Keratinocyte (primary cell): Measurements from ENCODE around the gene RBM8A. TPM values are rescaled to one million over a fixed set of nuclear protein-coding genes. Genes with fewer than 3 reads are reported as not detected.

Experiments
- DNase-seq: peaks from one replicate; pipeline ENCODE4 v3.0.0-alpha.2; 2011; ENCODE audit warnings: low read depth, missing footprints, low spot score
- FAIRE-seq: peaks from 2 replicates; lab custom pipeline; 2011; peaks lifted over from hg19 to GRCh38; lab: Jason Lieb, UNC
- H2AFZ ChIP-seq: 2 replicates; pipeline ENCODE4 v1.6.0; 2012; ENCODE audit warnings: low read length, control low read depth, inconsistent platforms; ENCODE audit not compliant: control insufficient read depth
- H3K27ac ChIP-seq: 2 replicates; pipeline ENCODE4 v1.5.1; 2011; ENCODE audit warnings: low read length; ENCODE audit not compliant: control insufficient read depth, insufficient read depth
- H3K27me3 ChIP-seq: 3 replicates; pipeline ENCODE4 v1.6.0; 2011; ENCODE audit warnings: low read length; ENCODE audit not compliant: control insufficient read depth, insufficient read depth; ENCODE audit errors: extremely low read depth
- H3K36me3 ChIP-seq, 2 experiments: 2 replicates in 1 of 2; 3 replicates in 1 of 2; pipeline ENCODE4 v1.5.1; 2011; ENCODE audit warnings: low read length in 2 of 2, mild to moderate bottlenecking in 1 of 2; ENCODE audit not compliant: control insufficient read depth in 2 of 2, insufficient read depth in 2 of 2; ENCODE audit errors: extremely low read depth in 1 of 2
- H3K4me1 ChIP-seq: 3 replicates; pipeline ENCODE4 v1.5.1; 2011; ENCODE audit warnings: low read length; ENCODE audit not compliant: control insufficient read depth, insufficient read depth; ENCODE audit errors: extremely low read depth
- H3K4me2 ChIP-seq: 3 replicates; pipeline ENCODE4 v1.6.0; 2011; ENCODE audit warnings: low read depth, low read length; ENCODE audit not compliant: control insufficient read depth, insufficient read depth; ENCODE audit errors: extremely low read depth
- H3K4me3 ChIP-seq, 3 experiments: fragments of 200-600 bp in 1 of 3; sonication (generic) in 1 of 3; 2 replicates in 2 of 3; 3 replicates in 1 of 3; pipeline ENCODE4 v1.5.1; 2011 to 2016; ENCODE audit warnings: low read length in 3 of 3, mild to moderate bottlenecking in 3 of 3, control low read depth in 2 of 3, inconsistent platforms in 1 of 3, low read depth in 1 of 3, mixed read lengths in 1 of 3, mixed run types in 1 of 3, moderate library complexity in 1 of 3; ENCODE audit not compliant: control insufficient read depth in 2 of 3, insufficient read depth in 2 of 3; ENCODE audit errors: extremely low read depth in 1 of 3
- H3K79me2 ChIP-seq: 2 replicates; pipeline ENCODE4 v1.6.0; 2012; ENCODE audit warnings: low read length; ENCODE audit not compliant: control insufficient read depth, insufficient read depth
- H3K9ac ChIP-seq: 3 replicates; pipeline ENCODE4 v1.6.0; 2011; ENCODE audit warnings: low read length; ENCODE audit not compliant: control insufficient read depth, insufficient read depth; ENCODE audit errors: extremely low read depth
- H3K9me1 ChIP-seq: 3 replicates; pipeline ENCODE4 v1.6.0; 2011; ENCODE audit warnings: low read length; ENCODE audit not compliant: control insufficient read depth, insufficient read depth; ENCODE audit errors: extremely low read depth
- H3K9me3 ChIP-seq: 2 replicates; pipeline ENCODE4 v1.5.1; 2012; ENCODE audit warnings: low read depth, low read length; ENCODE audit not compliant: control insufficient read depth
- H4K20me1 ChIP-seq: 3 replicates; pipeline ENCODE4 v1.6.0; 2011; ENCODE audit warnings: low read length; ENCODE audit not compliant: control insufficient read depth, insufficient read depth; ENCODE audit errors: extremely low read depth
- EZH2 ChIP-seq: IDR thresholded peaks from one replicate; pipeline ENCODE4 v1.6.1; 2012; ENCODE audit warnings: inconsistent platforms, mild to moderate bottlenecking, low read length, moderate library complexity
- dilution Hi-C: fragments of 300-500 bp; cut with MboI; formaldehyde crosslinking; loops from one replicate; pipeline ENCODE4 v1.7.0; 2020; ENCODE audit warnings: low sequenced_read_pairs; ENCODE audit not compliant: extremely low pct_ligation_motif_present
- polyA plus RNA-seq, 5 experiments: library from polyadenylated mRNA; depleted of rRNA in 3 of 5; stranded (reverse) in 3 of 5; stranded (forward) in 1 of 5; unstranded in 1 of 5; fragments of >200 nt; gene quantifications; 1 replicate in 1 of 5; 2 replicates in 3 of 5; 3 replicates in 1 of 5; pipeline versions ENCODE4 v1.2.1 to v1.2.3, GENCODE V29; 2011 to 2012; ENCODE audit warnings: missing spikeins in 2 of 5, low read depth in 1 of 5, low replicate concordance in 1 of 5
- TF ChIP-seq, protein P1 (sequence below), 3 experiments: IDR thresholded peaks in 1 of 3; conservative IDR thresholded peaks in 1 of 3; optimal IDR thresholded peaks in 1 of 3; 2 replicates in 2 of 3; 3 replicates in 1 of 3; pipeline versions ENCODE3 to v1.5.1; 2011; ENCODE audit warnings: low read length in 3 of 3, mild to moderate bottlenecking in 3 of 3, moderate library complexity in 2 of 3, control low read depth in 1 of 3, inconsistent platforms in 1 of 3; ENCODE audit not compliant: insufficient read depth in 2 of 3; ENCODE audit errors: extremely low read depth in 1 of 3

Gene RBM8A
- polyA plus RNA-seq, 1 donor (not counting 4 experiments of a cell fraction or from before 2014, with no cell fraction given) = 209 TPM

DNA sequence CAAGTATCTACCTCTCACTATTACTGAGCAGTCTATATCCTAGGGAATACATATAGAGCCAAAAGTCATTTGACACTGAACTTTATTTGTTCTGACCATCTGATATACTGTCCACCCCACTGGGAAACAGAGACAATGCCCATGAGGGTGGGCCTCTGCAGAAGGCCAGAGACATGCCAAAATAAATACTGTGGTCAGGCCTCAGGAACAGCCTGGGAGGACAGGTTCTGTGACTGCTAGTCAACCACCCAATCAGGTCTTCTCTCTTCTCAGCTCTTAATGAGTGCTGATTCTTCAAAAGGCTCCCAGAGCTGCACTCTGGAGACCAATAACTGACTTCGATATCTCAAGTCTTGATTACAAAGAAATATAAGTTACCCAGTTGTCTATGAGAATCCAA lies 36.1 kb downstream of the RBM8A start:
- Histone ChIP-seq H3K27me3 (no peaks in the 10 kb centered on the region), H2AFZ (peak overlapping the region; percentile 69), H4K20me1 (no peaks in the 10 kb centered on the region), H3K9ac (peak overlapping the region; percentile 75), H3K27ac (peak overlapping the region; percentile 97), H3K9me1 (no peaks in the 10 kb centered on the region), H3K36me3 (peaks cover 0 to 1% of the 10 kb centered on the region in 2 experiments), H3K4me3 (peak overlapping the region in 1 of 3 experiments; percentile 46), H3K4me1 (peaks cover 30% of the 10 kb centered on the region), H3K4me2 (peak overlapping the region; percentile 97), H3K79me2 (no peaks in the 10 kb centered on the region), H3K9me3 (no peaks in the 10 kb centered on the region)
- no peak for TF ChIP-seq EZH2
- TF ChIP-seq, protein P1, sequence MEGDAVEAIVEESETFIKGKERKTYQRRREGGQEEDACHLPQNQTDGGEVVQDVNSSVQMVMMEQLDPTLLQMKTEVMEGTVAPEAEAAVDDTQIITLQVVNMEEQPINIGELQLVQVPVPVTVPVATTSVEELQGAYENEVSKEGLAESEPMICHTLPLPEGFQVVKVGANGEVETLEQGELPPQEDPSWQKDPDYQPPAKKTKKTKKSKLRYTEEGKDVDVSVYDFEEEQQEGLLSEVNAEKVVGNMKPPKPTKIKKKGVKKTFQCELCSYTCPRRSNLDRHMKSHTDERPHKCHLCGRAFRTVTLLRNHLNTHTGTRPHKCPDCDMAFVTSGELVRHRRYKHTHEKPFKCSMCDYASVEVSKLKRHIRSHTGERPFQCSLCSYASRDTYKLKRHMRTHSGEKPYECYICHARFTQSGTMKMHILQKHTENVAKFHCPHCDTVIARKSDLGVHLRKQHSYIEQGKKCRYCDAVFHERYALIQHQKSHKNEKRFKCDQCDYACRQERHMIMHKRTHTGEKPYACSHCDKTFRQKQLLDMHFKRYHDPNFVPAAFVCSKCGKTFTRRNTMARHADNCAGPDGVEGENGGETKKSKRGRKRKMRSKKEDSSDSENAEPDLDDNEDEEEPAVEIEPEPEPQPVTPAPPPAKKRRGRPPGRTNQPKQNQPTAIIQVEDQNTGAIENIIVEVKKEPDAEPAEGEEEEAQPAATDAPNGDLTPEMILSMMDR (optimal IDR thresholded peaks at IDR 0.05 in 1 of 3, IDR thresholded peaks at IDR 0.05 in 1 of 3, conservative IDR thresholded peaks at IDR 0.05 in 1 of 3; ENCODE audit: extremely low read depth in 1 of 3, insufficient read depth in 2 of 3, low read length in 3 of 3) = no peak
- no peak for DNase-seq
- dilution Hi-C loops = no loop called here
- FAIRE-seq = no peak

DNA sequence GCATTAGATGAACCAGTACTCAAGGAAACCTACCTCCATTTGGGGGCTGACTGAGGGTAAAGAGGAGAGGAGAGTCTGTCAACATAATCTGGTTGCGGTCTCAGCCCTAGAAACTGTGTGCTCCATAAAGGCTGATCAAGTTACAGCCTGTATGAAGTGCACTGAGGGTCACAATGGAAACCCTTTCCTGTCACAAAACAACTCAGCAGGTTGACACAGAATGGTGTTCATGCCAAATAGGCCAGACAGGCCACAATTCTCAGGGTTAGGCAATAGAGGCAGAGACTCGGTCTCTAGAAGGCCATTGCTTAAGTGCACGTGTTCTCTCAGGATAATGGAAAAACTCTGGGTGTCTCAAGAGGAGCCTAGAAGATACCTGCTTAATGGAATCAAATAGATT lies 37.6 kb downstream of the RBM8A start:
- Histone ChIP-seq H3K36me3 (no peaks in the 10 kb centered on the region), H3K27me3 (no peaks in the 10 kb centered on the region), H3K4me2 (no peak overlapping the region), H3K9ac (no peak overlapping the region), H3K4me3 (no peak overlapping the region), H3K4me1 (peaks cover 34% of the 10 kb centered on the region), H3K9me1 (no peaks in the 10 kb centered on the region), H3K9me3 (no peaks in the 10 kb centered on the region), H3K79me2 (no peaks in the 10 kb centered on the region), H4K20me1 (no peaks in the 10 kb centered on the region), H2AFZ (no peak overlapping the region), H3K27ac (no peak overlapping the region)
- dilution Hi-C loops = no loop called here
- FAIRE-seq = no peak
- DNase-seq = no peak
- TF ChIP-seq, protein P1 (optimal IDR thresholded peaks at IDR 0.05 in 1 of 3, IDR thresholded peaks at IDR 0.05 in 1 of 3, conservative IDR thresholded peaks at IDR 0.05 in 1 of 3; ENCODE audit: extremely low read depth in 1 of 3, insufficient read depth in 2 of 3, low read length in 3 of 3) = no peak
- TF ChIP-seq EZH2 = no peak
